Measurements from ENCODE around the gene IZUMO3.
"Not testable (repeated sequence)": the region's sequence is repeated elsewhere in the genome, so short reads cannot be mapped to it uniquely, and the experiment has no call there.

IZUMO3 gene

GRCh38 chr9:24545847-24546522, at the start of gene IZUMO3:
IZUMO3 (minus strand) TSS chr9:24545897; CDS start chr9:24545649, 248 bp downstream.
- DNase-seq (ENCODE audit: low spot score) = no peak
- in situ Hi-C loops (cut with MboI; ENCODE audit: low sequenced_read_pairs, unreplicated experiment) = no loop called here
- no peak for TF ChIP-seq CTCF (IDR thresholded peaks at IDR 0.05; ENCODE audit: borderline replicate concordance, control extremely low read depth, extremely low read depth, insufficient read depth, missing control alignments)

GRCh38 chr9:24594234-24594850, 48.6 kb upstream of the IZUMO3 start:
- in situ Hi-C loops (cut with MboI; ENCODE audit: low sequenced_read_pairs, unreplicated experiment) = no loop called here
- no peak for TF ChIP-seq CTCF (IDR thresholded peaks at IDR 0.05; ENCODE audit: borderline replicate concordance, control extremely low read depth, extremely low read depth, insufficient read depth, missing control alignments)
- no peak for DNase-seq (ENCODE audit: low spot score)

- TF ChIP-seq CTCF (IDR thresholded peaks at IDR 0.05; ENCODE audit: borderline replicate concordance, control extremely low read depth, extremely low read depth, insufficient read depth, missing control alignments) = no peak
- in situ Hi-C loops (cut with MboI; ENCODE audit: low sequenced_read_pairs, unreplicated experiment) = no loop called here
- DNase-seq (ENCODE audit: low spot score) = no peak
These were observed 44.7 kb upstream of the IZUMO3 start for GRCh38 chr9:24590432-24590831.

- no peak for TF ChIP-seq CTCF (IDR thresholded peaks at IDR 0.05; ENCODE audit: borderline replicate concordance, control extremely low read depth, extremely low read depth, insufficient read depth, missing control alignments)
- in situ Hi-C loops (cut with MboI; ENCODE audit: low sequenced_read_pairs, unreplicated experiment) = no loop called here
- DNase-seq (ENCODE audit: low spot score) = no peak
These were observed 42.2 kb upstream of the IZUMO3 start for GRCh38 chr9:24587883-24588282.

- DNase-seq (ENCODE audit: low spot score) = no peak
- no peak for TF ChIP-seq CTCF (IDR thresholded peaks at IDR 0.05; ENCODE audit: borderline replicate concordance, control extremely low read depth, extremely low read depth, insufficient read depth, missing control alignments)
- in situ Hi-C loops (cut with MboI; ENCODE audit: low sequenced_read_pairs, unreplicated experiment) = no loop called here
These were observed 36.7 kb upstream of the IZUMO3 start for GRCh38 chr9:24582146-24583126.

- in situ Hi-C loops (cut with MboI; ENCODE audit: low sequenced_read_pairs, unreplicated experiment) = not testable (repeated sequence)
These were observed 34.3 kb upstream of the IZUMO3 start for GRCh38 chr9:24580005-24580404.

More at GRCh38 chr9:24580005-24580404, 34.3 kb upstream of the IZUMO3 start:
- DNase-seq (ENCODE audit: low spot score) = not testable (repeated sequence)

Measured in GM13976 (cell line).